ENCODE data around the gene TOX2. TPM values are rescaled to one million over a fixed set of nuclear protein-coding genes. Genes with fewer than 3 reads are reported as not detected.

TOX2 gene
- total RNA-seq, 1 donor = 5.2 TPM

DNA sequence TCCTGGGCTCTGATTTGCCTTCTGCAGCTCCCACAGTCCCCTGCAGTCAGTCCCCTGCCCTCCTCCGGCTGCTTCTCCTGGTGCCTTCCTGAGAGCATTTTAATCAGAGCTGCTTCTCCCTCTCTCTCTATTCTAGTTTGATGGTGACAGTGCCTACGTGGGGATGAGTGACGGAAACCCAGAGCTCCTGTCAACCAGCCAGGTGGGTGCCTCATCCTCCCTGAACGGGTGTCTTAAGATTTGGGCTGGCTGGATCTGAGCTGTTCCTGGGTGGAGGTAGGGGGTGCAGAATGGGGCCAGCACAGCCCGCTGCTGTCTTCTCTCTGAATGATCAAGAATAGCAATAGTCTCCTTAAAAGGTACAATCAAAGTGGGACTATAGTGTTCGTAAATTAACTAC, 58.6 kb downstream of the TOX2 start:
- no peak overlapping the region for H3K4me3 ChIP-seq (ENCODE audit: low read depth, low read length)
- DNase-seq (ENCODE audit: low read depth) = no peak
- TF ChIP-seq CTCF (IDR thresholded peaks at IDR 0.05; ENCODE audit: insufficient read depth, low read length) = no peak

GRCh38 chr20:43973671-43974450, 59.2 kb downstream of the TOX2 start:
- DNase-seq (ENCODE audit: low read depth) = no peak
- no peak overlapping the region for H3K4me3 ChIP-seq (ENCODE audit: low read depth, low read length)
- no peak for TF ChIP-seq CTCF (IDR thresholded peaks at IDR 0.05; ENCODE audit: insufficient read depth, low read length)

DNA sequence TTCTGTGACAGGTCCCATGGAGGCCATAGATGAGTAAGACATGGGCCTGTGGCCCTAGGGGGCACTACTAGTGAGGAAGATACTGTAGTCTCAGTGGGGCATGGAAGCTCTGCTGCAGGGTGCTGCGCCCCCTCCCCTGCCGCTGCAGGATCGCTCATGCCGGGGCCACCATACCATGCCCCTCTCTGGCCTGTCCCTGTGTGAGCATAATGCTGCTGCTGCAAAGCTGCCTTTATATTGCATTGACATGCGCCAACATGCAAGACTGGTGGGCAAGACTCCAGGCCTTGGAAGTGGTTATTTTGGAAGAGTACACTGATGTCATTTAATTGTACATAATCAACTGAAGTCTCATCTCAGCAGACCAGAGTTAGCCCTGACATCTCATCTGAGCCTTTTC, 60.0 kb downstream of the TOX2 start:
- no peak for DNase-seq (ENCODE audit: low read depth)
- TF ChIP-seq CTCF (IDR thresholded peaks at IDR 0.05; ENCODE audit: insufficient read depth, low read length) = no peak
- H3K4me3 ChIP-seq (ENCODE audit: low read depth, low read length) = no peak overlapping the region

- peak; percentile 96 for DNase-seq (ENCODE audit: low read depth)
- no peak overlapping the region for H3K4me3 ChIP-seq (ENCODE audit: low read depth, low read length)
- TF ChIP-seq CTCF (IDR thresholded peaks at IDR 0.05; ENCODE audit: insufficient read depth, low read length) = no peak
Observed at GRCh38 chr20:43975096-43975768, 60.6 kb downstream of the TOX2 start.

- H3K4me3 ChIP-seq (ENCODE audit: low read depth, low read length) = no peak overlapping the region
- TF ChIP-seq CTCF (IDR thresholded peaks at IDR 0.05; ENCODE audit: insufficient read depth, low read length) = no peak
- DNase-seq (ENCODE audit: low read depth) = no peak
Observed at GRCh38 chr20:43976547-43976946, 61.9 kb downstream of the TOX2 start.

DNA sequence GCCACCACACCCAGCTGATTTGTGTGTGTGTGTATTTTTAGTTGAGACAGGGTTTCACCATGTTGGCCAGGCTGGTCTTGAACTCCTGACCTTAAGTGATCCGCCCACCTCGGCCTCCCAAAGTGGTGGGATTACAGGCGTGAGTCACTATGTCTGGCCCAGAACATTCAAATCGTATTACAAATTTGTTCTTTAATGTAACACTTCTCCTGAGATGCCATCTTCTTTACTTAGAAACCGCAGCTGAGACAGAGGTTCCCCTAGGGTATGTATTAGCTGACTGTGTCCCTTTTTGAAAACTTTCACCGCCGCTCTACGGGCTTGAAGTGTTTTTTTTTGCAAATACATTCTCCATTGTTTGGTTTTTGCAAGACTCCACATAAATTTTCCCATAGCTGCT, 62.6 kb downstream of the TOX2 start:
- no peak for DNase-seq (ENCODE audit: low read depth)
- no peak for TF ChIP-seq CTCF (IDR thresholded peaks at IDR 0.05; ENCODE audit: insufficient read depth, low read length)
- no peak overlapping the region for H3K4me3 ChIP-seq (ENCODE audit: low read depth, low read length)
